ENCODE data around the gene LSMEM2.

- no peak for TF ChIP-seq CTCF (conservative IDR thresholded peaks at IDR 0.05; ENCODE audit: low read depth, low read length)
- no peak for TF ChIP-seq EZH2 (IDR thresholded peaks at IDR 0.05; ENCODE audit: borderline replicate concordance, low read depth, low read length, poor library complexity, severe bottlenecking)
These were observed 40.3 kb upstream of the LSMEM2 start for GRCh38 chr3:50238549-50239026.

Measured in A673 (cell line).